GM18502 (cell line): ENCODE measurements around the gene ANKRD23.
"Not testable (repeated sequence)": the region's sequence is repeated elsewhere in the genome, so short reads cannot be mapped to it uniquely, and the experiment has no call there.

Experiments
- ATAC-seq: cut with Tn5 transposase; IDR thresholded peaks from one replicate; pipeline ENCODE4 v1.9.1; 2021; ENCODE audit warnings: mild to moderate bottlenecking; ENCODE audit not compliant: unreplicated experiment, poor library complexity

The ANKRD23 gene

DNA sequence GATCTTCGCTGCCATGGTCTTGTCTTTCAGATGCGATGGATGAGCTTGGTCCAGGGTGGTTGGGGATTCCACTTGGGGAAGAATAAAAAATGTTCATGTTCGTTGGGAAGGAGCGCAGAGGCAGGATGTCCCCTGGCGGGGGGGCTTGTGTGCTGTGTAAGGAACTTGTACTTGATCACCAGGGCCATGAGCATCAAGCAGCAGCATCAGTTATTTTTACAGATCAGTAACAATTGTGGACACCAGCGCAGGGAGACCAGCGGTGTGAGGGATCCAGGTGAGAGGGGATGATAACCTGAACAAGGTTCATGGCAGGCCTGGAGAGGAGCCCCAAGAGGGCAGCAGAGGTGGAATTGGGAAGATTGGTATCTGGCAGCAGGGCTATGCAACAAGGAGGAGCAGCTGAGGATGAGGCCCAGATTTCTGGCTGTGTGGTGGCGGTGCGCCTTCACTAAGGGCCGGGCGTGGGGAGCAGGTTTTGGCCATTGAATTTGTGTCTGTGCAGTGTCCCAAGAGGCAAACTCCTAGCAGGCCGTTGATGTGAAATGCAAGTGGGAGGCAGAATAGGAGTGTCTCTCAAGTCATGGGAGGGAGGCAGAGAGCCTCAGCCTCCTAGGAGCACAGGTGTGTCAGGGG lies 23.8 kb downstream of the ANKRD23 start:
- no peak for ATAC-seq

GRCh38 chr2:96819128-96819875 lies 24.5 kb downstream of the ANKRD23 start:
- ATAC-seq = no peak

DNA sequence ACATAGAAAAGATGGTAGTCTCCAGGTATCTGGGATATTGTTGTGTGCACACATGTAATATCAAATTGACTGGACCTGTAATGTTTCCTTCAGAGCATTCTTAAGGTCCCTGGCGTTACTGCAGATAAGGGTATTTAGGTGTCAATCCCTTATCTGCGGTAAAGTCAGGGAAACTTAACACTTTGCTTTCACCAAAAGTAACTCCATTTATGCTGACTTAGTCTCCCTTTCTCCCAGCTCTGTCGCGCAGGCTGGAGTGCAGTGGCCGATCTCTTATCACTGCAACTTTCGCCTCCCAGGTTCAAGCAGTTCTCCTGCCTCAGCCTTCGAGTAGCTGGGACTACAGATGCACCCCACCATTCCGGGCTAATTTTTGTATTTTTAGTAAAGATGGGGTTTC lies 25.9 kb downstream of the ANKRD23 start:
- no peak for ATAC-seq

- peak; percentile 0 for ATAC-seq
These were observed 26.8 kb downstream of the ANKRD23 start for GRCh38 chr2:96816836-96817702.

DNA sequence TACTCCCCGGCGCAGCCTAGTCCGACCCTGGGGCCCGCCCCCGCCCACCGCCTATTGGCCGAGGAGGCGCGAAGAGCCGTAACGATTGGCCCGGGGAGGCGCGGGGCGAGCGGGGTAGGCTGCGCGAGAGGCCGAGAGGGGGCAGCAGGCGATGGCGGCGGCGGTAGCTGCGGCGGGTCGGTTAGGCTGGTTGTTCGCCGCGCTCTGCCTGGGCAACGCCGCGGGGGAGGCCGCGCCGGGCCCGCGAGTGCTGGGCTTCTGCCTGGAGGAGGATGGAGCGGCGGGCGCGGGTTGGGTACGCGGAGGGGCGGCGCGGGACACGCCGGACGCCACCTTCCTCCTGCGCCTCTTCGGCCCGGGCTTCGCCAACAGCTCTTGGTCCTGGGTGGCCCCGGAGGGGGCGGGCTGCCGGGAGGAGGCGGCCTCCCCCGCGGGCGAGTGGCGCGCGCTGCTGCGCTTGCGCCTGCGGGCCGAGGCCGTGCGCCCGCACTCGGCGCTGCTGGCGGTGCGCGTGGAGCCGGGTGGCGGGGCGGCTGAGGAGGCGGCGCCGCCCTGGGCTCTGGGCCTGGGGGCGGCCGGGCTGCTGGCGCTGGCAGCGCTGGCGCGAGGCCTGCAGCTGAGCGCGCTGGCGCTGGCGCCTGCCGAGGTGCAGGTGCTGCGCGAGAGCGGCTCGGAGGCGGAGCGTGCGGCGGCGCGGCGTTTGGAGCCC lies 27.5 kb downstream of the ANKRD23 start, which contains the start of gene CNNM3:
Gene CNNM3 (plus strand): TSS at position 142 of the 709 bp plus-strand sequence. CDS start 10 bp downstream, at position 152.
- ATAC-seq = peak; percentile 90

DNA sequence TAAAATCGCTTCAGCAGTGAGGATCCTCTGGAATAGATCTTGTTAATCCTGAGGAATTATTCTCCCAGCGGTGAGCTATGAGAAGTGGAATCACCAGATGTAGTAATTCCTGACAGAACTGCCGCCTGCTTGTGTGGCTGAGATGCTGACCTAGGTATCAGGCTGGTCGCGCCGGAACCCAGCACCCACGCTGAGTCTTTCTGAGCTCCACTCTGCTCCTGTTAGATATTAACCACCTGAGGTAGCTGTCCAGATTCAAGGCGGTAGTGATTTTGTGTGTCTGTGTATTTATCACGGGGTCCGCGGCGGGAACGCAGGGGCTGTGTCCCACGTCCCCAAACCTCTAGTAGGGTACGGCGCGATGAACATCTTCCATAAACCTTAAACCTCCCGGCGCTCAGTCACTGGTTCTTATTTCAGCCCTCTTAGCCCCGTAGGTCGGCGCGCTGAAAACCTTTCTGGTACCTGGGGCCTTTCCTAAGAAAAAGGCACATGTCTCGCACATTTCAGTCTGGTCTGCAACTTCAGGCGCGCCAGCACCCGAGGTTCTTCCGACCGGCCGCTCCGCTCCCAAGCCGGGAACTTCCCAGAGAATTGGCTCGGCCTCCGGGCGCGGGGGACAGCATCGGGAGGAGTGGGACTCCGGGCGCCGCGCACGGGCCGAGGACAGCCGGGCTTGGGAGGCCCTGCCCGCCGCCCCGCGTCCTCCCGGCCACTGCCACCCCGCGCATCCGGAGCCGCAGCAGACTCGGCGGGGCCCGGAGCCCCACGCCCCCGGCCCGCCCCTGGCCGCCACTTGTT lies 28.3 kb downstream of the ANKRD23 start:
- ATAC-seq = no peak

DNA sequence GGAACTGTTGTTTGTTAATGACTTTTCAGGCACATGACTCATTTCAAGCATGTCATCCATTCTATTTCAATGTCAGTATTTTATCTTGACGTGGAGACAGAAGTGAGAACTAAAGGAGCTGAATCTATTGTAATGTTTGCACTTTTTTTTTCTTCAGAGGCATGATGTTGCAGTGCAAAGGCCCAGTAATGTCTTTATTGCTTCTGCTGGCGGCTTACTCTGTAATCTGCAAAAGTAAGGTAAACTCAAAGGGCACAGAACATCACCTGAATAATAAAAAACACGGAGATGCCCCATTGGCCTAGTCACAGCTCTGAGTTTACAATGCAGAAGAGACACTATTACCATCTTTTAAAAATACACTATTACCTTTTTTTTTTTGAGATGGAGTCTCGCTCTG lies 30.2 kb downstream of the ANKRD23 start:
- ATAC-seq = no peak

GRCh38 chr2:96811917-96812316 lies 31.9 kb downstream of the ANKRD23 start:
- ATAC-seq = no peak

- no peak for ATAC-seq
These were observed 33.0 kb downstream of the ANKRD23 start for GRCh38 chr2:96810783-96811192.

DNA sequence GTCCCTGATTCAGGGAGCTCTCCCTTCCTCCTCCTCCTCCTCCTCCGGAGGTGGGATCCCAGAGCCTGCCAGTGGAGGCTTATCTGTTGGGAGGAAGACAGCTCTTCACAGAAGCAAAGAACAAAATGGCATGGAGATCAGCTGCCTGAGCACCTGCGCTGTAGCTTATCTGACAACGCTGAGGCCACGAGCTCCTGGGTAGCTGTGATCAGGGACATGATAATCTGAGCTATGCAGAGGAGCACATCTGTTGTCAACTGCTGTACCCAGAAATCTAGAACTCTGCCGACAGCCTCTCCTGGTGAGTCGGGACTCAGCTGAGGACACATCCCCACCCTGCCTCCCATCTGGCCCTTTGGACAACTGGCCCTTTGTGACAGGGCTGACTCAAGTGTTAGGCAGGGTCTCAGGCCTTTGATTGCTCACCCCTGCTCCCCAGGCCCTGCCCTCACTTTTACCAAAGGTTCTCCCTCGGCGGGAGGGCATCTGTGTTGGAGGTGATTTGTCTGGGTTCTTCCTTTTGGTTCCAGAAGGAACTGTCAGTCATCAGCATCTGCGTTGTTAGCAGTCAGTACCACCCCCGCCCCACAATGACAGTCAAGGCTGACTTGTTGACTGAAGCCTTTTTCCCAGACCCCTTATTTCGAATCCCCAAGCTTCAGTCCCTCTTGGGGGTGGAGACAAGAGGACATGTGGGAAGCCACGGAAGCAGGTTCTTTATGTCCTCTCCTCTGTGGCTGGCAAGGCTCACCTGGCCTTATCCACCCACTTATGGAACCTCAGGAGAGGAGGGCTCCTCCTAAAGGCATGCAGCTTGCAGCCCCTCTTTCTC lies 33.7 kb downstream of the ANKRD23 start:
- ATAC-seq = no peak

DNA sequence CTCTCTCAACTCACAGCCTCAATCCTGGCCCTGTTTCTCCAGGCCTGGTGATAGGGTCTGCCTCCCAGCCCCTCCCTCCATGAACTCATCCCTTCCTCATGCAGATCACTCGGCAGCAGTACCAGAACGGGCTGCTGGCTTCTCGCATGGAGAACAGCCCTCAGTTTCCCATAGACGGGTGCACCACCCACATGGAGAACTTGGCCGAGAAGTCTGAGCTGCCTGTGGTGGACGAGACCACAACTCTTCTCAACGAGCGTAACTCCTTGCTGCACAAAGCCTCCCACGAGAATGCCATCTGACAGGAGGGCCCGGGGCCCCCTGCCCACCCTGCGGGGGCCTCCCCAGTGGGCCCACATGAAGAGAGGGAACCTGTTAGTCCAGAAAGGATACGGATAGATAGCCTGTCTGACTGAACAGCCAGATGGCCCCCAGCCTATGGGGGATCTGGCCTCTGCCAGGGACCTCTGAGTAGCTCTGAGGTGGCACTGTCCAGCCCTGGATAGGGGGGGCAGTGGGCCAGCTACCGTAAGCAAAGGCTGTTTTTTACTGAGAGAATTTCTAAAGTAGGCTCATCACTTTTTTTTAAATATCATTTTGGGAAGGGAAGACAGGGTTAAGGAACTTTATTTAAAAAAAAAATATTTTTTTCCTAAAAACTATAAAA lies 34.5 kb downstream of the ANKRD23 start:
- ATAC-seq = no peak

DNA sequence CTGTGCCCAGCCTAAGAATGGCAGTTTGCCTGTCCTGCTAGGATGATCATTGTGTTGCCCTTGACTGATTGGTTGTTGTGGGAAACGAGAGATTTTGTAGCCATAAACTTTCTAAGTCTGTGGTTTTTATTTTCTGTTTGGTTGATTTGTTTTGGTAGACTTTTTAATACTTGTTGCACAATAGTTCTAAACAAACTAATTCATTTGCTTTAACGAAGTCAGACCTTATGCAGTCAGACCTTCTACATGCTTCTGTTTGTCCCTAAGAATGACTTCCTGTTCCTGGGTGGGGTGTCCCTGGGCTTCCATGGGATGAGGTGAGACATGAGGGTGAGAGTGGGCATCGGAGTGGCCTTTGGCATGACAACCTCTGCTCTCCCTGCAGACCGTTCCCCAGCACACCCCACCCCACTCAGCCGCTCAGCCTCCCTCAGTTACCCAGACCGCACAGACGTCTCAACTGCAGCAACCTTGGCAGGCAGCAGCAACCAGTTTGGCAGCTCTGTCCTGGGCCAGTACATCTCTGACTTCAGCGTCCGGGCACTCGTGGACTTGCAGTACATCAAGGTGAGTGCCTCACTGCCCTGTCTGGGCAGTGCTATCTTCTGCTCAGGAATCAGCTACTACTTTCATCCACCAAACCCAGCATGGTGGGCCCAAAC lies 35.5 kb downstream of the ANKRD23 start:
- no peak for ATAC-seq

- ATAC-seq = no peak
These were observed 36.7 kb downstream of the ANKRD23 start for GRCh38 chr2:96807127-96807471.

- no peak for ATAC-seq
These were observed 37.2 kb downstream of the ANKRD23 start for GRCh38 chr2:96806468-96807126.

- ATAC-seq = not testable (repeated sequence)
These were observed 37.9 kb downstream of the ANKRD23 start for GRCh38 chr2:96805946-96806345.

- no peak for ATAC-seq
These were observed 38.8 kb downstream of the ANKRD23 start for GRCh38 chr2:96804986-96805385.

DNA sequence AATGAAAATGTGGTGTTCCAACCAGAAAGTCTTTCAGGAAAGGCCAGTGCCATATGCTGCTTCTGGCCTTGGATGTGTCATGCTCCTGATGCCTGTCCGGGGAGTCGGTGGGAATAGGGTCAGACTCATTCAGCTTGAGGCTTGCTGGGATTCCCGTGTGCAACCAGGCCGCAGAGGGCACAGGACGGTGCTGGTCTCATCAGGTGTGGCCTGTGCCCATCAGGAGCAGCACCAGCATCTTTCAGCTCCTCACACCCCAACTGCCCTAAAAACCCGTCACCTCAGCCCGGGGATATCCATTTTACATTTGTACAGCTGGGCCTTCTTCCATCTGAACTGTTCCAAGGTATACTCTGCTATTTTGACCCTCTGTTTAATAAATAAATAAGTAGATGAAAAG lies 41.1 kb downstream of the ANKRD23 start:
- no peak for ATAC-seq
